NCI-H146 (cell line): Measurements from ENCODE around the gene SERTM2.

Experiments used
- DNase-seq: peaks from one replicate; lab custom pipeline; 2025; lab: John Stamatoyannopoulos, UW

SERTM2 gene

GRCh38 chrX:111560801-111561200 is 49.4 kb downstream of the SERTM2 start:
- DNase-seq: no peak

GRCh38 chrX:111561851-111562250 is 50.4 kb downstream of the SERTM2 start:
- no peak for DNase-seq

- DNase-seq: no peak
These were observed 56.3 kb downstream of the SERTM2 start for GRCh38 chrX:111567542-111568255.

GRCh38 chrX:111568354-111568753 is 56.9 kb downstream of the SERTM2 start:
- peak; percentile 35 for DNase-seq

- no peak for DNase-seq
These were observed 57.4 kb downstream of the SERTM2 start for GRCh38 chrX:111568817-111569216.
